Skeletal muscle tissue (tissue), 4 donors: ENCODE measurements around the gene DPYD. TPM values are rescaled to one million over a fixed set of nuclear protein-coding genes. Genes with fewer than 3 reads are reported as not detected.

Experiments used
- H3K27ac ChIP-seq: one replicate; pipeline ENCODE4 v1.7.0; 2013; ENCODE audit warnings: mild to moderate bottlenecking, low read depth, low read length, inconsistent platforms
- H3K27me3 ChIP-seq, 3 donors: one replicate each; pipeline ENCODE4 v1.7.0; 2013; ENCODE audit warnings: low read length in 3 of 3; ENCODE audit not compliant: control insufficient read depth in 3 of 3, insufficient read depth in 3 of 3
- H3K36me3 ChIP-seq, 3 donors: one replicate each; pipeline ENCODE4 v1.7.0; 2013; ENCODE audit warnings: low read length in 3 of 3; ENCODE audit not compliant: control insufficient read depth in 3 of 3, insufficient read depth in 3 of 3
- H3K4me1 ChIP-seq, 3 donors: one replicate each; pipeline ENCODE4 v1.7.0; 2013; ENCODE audit warnings: low read length in 3 of 3, mild to moderate bottlenecking in 3 of 3; ENCODE audit not compliant: control insufficient read depth in 3 of 3, insufficient read depth in 3 of 3
- H3K4me3 ChIP-seq, 3 donors: one replicate each; pipeline ENCODE4 v1.7.0; 2013; ENCODE audit warnings: low read length in 3 of 3
- H3K9ac ChIP-seq, 3 donors: one replicate each; pipeline ENCODE4 v1.7.0; 2013; ENCODE audit warnings: low read length in 3 of 3, mild to moderate bottlenecking in 3 of 3, moderate library complexity in 2 of 3, low read depth in 1 of 3
- H3K9me3 ChIP-seq, 3 donors: one replicate each; pipeline ENCODE4 v1.7.0; 2013; ENCODE audit warnings: low read length in 3 of 3; ENCODE audit not compliant: control insufficient read depth in 3 of 3
- total RNA-seq: library from RNA; depleted of rRNA; stranded (reverse); fragments of >200 nt; gene quantifications from one replicate; pipeline ENCODE4 v1.2.3, GENCODE V29; 2014
- donor health status: Osteomylitis.

The DPYD gene
- total RNA-seq, 1 donor from 2014 or later = 18.8 TPM

DNA sequence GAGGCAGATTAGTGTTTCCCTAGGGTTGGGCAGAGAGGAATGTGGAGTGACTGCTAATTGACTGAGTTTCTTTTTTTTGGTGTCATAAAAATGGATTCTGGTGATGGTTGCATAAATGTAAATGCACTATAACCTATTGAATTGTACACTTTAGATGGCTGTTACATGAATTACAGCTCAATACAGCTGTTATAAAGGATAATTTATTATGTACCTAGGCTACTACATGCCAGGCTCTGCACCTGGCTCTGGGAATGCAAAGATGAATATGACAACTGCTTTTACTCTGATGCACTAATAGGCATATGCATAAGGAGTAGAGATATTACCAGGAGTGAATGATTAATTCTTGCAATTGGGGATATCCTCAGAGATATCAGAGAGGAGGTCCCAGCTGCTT is 854.0 kb downstream of the DPYD start:
- Histone ChIP-seq H3K36me3 (no peaks in the 10 kb centered on the region), H3K9ac (no peak overlapping the region), H3K27me3 (no peaks in the 10 kb centered on the region), H3K4me3 (no peak overlapping the region), H3K27ac (no peak overlapping the region), H3K4me1 (no peaks in the 10 kb centered on the region), H3K9me3 (peaks cover 0 to 6% (median 3%) of the 10 kb centered on the region in 3 donors)

DNA sequence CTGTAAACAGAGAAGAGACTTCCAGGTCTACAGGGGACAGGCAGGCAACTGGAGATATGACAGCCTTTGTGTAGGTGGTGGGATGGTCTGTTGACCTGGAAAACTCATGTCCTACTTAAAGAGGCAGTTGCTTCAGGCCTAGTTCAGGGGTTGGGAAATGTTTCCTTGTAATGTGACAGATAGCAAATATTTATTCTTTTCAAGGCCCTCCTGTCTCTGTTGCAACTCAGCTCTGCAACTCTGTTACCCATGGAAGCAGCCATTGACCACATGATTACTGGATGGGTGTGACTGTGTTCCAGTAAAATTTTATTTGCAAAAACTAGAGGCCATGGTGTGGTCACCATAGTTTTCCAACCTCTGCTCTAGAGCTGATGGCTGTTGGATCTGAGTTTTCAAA is 857.3 kb downstream of the DPYD start:
- Histone ChIP-seq H3K27me3 (no peaks in the 10 kb centered on the region), H3K36me3 (no peaks in the 10 kb centered on the region)

DNA sequence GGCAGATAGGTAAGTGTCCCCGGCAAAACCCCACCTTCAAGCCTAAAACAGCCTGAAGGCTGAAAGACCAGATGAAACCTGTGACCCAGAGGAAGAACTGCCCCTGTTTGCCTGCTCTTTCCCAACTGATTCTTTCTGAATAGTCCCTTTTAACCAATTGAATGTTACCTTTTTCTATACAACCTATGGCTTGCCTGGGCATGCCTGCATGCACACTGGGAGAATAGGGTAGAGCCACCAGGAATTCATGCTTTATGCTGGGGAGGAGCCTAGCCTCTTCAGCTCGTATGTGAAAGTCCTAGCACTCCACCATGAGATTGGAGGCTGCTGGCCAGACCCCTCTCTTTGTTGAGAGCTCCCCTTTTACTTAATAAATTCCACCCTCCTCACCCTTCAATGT is 859.2 kb downstream of the DPYD start:
- H3K36me3 ChIP-seq = no peaks in the 10 kb centered on the region
- H3K9ac ChIP-seq = no peak overlapping the region
- H3K4me3 ChIP-seq = no peak overlapping the region
- no peaks in the 10 kb centered on the region for H3K4me1 ChIP-seq
- peaks cover 0 to 5% (median under 1%) of the 10 kb centered on the region in 3 donors for H3K9me3 ChIP-seq
- no peaks in the 10 kb centered on the region for H3K27me3 ChIP-seq
- no peak overlapping the region for H3K27ac ChIP-seq

More for the DNA sequence above, 857.3 kb downstream of the DPYD start:
- Histone ChIP-seq H3K27ac (no peak overlapping the region), H3K4me3 (no peak overlapping the region), H3K9me3 (peaks cover 0 to 6% (median 3%) of the 10 kb centered on the region in 3 donors), H3K4me1 (no peaks in the 10 kb centered on the region), H3K9ac (no peak overlapping the region)

DNA sequence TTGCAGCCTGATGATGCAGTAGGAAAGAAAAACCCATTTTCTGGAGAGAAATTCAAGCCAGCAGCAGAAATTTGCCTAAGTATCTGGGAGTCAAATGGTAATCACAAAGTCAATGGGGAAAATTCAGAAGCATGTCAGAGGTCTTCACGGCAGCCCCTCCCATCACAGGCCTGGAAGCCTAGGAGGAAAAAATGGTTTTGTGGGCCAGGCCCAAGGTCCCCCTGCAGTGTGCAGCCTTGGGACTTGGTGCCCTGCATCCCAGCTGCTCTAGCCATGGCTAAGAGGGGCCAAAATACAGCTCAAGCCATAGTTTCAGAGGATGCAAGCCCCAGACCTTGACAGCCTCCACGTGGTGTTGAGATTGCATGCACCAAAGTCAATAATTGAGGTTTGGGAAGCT is 864.4 kb downstream of the DPYD start:
- H3K4me1 ChIP-seq = no peaks in the 10 kb centered on the region
- H3K4me3 ChIP-seq = no peak overlapping the region
- H3K9me3 ChIP-seq = peaks cover 0 to 4% (median 0%) of the 10 kb centered on the region in 3 donors
- H3K27me3 ChIP-seq = no peaks in the 10 kb centered on the region
- H3K27ac ChIP-seq = no peak overlapping the region
- H3K36me3 ChIP-seq = no peaks in the 10 kb centered on the region
- no peak overlapping the region for H3K9ac ChIP-seq

DNA sequence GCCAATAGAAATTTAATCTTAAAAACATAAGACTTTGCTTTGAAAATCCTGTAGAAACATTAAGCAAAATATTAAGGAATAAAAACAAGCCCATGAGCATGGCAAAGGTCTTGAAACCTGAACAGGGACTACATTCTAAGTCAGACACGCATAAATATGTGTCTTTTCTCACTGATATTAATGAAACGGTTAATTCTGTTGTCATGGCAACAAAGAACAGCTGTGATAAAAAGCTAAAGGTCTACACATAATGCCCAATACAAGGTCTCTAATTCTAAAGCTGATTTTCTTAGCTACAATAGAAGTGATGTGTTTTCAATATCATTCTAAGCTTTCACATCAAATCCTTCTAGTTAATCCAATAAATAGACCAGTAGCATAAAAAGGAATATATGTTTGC is 867.6 kb downstream of the DPYD start:
- no peaks in the 10 kb centered on the region for H3K4me1 ChIP-seq
- no peaks in the 10 kb centered on the region for H3K36me3 ChIP-seq
- H3K27me3 ChIP-seq = no peaks in the 10 kb centered on the region
- H3K27ac ChIP-seq = no peak overlapping the region
- peaks cover 0 to 4% (median 0%) of the 10 kb centered on the region in 3 donors for H3K9me3 ChIP-seq
- H3K4me3 ChIP-seq = no peak overlapping the region
- no peak overlapping the region for H3K9ac ChIP-seq

DNA sequence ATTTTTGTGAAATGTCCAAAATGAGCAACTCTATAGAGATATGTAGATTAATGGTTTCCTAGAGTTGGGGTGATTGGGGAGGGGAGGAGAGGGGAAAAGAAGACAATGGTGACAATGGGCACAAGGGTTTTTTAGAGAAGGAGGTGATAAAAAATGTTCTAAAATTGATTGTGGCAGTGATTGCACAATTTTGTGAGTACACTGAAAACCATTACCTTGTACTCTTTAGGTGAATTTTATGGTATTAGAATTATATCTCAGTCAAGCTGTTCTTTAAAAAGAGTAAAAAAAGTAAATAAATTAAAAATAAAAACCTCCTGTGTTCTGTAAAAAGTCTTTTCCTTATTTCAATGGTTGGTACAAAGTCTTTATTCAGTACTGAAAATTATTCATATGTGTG is 869.0 kb downstream of the DPYD start:
- H3K4me3 ChIP-seq = no peak overlapping the region
- H3K9ac ChIP-seq = no peak overlapping the region
- H3K36me3 ChIP-seq = no peaks in the 10 kb centered on the region
- H3K27ac ChIP-seq = no peak overlapping the region
- H3K9me3 ChIP-seq = peaks cover 0 to 4% (median 0%) of the 10 kb centered on the region in 3 donors
- H3K27me3 ChIP-seq = no peaks in the 10 kb centered on the region
- H3K4me1 ChIP-seq = no peaks in the 10 kb centered on the region

DNA sequence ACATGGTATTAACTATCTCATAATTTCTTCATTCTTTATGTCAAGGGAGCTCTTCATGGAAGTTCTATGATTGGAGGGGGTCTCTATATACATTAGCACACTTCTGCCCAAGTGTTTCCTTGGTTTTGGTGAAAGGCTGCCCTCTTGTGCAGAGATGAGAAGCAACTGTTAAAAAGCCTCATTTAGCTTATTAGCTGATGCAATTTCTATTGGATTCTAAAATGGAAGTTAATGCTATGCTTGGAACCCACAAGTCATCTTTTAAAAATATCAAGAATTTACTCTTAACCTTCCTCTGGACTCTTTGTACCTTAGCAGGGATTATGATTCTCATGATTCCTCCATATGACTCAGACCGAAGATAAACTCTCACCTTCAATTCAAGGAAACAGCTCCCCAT is 870.3 kb downstream of the DPYD start:
- Histone ChIP-seq H3K9ac (no peak overlapping the region), H3K4me3 (no peak overlapping the region), H3K27me3 (no peaks in the 10 kb centered on the region), H3K36me3 (no peaks in the 10 kb centered on the region), H3K27ac (no peak overlapping the region), H3K4me1 (no peaks in the 10 kb centered on the region), H3K9me3 (no peaks in the 10 kb centered on the region)

DNA sequence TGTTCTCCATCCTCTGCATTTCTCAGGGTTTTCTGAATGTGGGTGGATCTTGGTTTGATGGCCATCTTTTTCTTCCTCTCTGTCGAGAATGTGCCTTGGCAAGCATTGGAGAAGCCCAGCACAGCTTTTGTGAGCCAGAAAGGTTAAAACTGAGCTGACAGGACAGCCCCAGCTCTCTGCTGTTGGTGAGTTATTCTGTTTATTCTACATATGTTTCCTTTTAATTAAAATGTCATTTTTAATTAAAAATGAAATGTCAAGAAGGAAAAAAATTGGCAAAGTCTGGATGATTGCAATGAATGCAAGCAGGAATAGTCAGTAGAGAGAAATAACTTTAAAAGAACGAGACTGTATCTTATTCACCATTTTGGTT is 873.4 kb downstream of the DPYD start:
- peaks cover 0 to 2% (median 0%) of the 10 kb centered on the region in 3 donors for H3K9me3 ChIP-seq
- H3K4me3 ChIP-seq = no peak overlapping the region
- H3K27me3 ChIP-seq = no peaks in the 10 kb centered on the region
- no peaks in the 10 kb centered on the region for H3K36me3 ChIP-seq
- H3K4me1 ChIP-seq = no peaks in the 10 kb centered on the region
- H3K27ac ChIP-seq = no peak overlapping the region
- H3K9ac ChIP-seq = no peak overlapping the region

DNA sequence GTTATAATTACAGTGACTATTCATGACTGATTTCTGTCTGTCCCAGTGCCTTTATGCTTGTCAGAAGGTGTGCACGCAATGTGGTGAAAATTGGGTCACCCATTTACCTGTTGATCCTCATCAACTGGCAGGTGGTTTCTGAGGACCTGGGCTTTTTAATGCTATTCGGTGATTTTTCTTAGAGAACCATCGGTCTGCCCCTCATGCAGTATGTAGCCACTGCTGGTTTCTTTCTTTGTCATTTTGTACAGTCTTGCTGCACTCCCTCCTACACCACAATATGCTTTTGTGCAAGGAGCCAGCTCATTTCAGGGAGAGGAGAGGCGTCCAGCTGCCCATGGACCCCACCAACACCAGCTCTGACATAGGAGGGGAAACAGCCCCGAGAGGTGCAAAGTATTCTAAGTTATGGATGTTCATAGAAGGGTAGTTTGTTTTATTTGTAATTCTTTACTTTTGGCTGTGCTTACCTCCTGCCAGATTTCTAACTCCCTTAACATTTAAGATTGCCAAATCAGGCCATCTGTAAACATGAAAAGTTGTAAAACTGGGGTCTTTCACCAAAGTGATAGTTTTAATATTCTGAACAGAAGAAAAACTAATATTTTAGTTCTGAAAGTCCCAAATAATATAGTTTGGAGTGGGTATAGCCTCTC is 873.9 kb downstream of the DPYD start:
- H3K27ac ChIP-seq = no peak overlapping the region
- H3K27me3 ChIP-seq = no peaks in the 10 kb centered on the region
- peaks cover 0 to 2% (median 0%) of the 10 kb centered on the region in 3 donors for H3K9me3 ChIP-seq

DNA sequence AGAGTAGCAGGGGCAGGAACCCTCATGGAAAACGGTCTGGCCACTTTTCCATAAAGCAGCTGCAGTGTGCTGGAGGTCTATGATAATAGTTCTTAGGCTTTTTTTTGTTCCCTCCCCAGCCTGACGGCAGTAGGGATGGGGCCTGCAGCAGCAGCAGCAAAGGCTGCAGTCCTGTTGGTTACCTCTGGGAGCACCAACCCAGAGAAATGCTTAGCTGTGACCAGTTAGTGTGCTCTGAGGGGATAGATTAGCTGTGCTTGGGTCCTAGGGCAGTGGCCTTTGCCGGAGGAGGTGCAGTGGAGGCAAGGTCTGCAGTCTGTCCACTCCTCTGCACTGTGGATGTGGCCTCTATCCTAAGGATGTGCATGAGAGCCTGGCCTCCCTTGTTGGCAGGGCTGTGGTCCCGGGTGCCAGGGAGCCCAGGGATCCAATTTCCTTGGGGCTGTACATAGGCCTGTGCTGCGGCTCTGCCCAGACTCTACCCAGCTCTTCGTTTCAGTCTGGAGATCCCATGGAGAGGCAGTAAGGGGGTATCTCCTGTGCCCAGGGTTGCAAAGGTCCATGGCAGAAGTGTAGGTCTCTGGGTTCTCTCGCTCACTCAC is 876.6 kb downstream of the DPYD start:
- H3K27ac ChIP-seq = no peak overlapping the region
- no peak overlapping the region for H3K4me3 ChIP-seq
- H3K4me1 ChIP-seq = no peaks in the 10 kb centered on the region
- peaks cover 0 to 2% (median 0%) of the 10 kb centered on the region in 3 donors for H3K9me3 ChIP-seq
- H3K27me3 ChIP-seq = no peaks in the 10 kb centered on the region
- H3K9ac ChIP-seq = no peak overlapping the region
- H3K36me3 ChIP-seq = no peaks in the 10 kb centered on the region

More for the DNA sequence above, 873.9 kb downstream of the DPYD start:
- Histone ChIP-seq H3K4me3 (no peak overlapping the region), H3K36me3 (no peaks in the 10 kb centered on the region), H3K4me1 (no peaks in the 10 kb centered on the region), H3K9ac (no peak overlapping the region)
